Measurements from ENCODE around the gene RAB14.
"Not testable (repeated sequence)": the region's sequence is repeated elsewhere in the genome, so short reads cannot be mapped to it uniquely, and the experiment has no call there.

The RAB14 gene

DNA sequence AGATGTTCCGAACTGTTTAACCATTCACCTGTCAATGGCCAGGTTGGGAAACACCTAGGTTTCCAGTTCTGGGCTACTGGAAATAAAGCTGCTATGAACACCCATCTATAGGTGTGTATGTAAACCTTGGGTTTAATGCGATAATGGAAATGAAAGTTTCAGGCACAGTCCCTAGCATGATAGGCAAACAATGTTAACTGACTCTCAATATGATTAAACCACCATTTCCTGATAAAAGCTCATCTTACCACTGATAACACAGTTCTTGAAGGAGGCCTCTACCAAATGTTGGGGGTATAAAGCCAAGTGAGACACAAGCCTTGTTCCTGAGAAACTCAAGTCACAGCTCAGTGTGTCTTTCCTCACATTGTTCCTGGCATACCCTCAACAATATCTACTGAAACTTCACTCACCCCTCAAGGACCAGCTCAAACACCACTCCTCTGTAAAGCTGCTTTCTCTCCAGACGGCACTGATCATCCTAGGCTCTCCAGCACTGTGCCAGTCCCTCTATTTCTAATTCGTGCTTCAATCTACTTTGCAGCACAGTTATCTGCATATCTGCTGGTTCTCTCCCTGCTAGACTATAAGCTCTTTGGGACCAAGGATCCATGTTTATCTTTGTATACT lies 15.8 kb downstream of the RAB14 start:
- H3K4me1 ChIP-seq (ENCODE audit: control insufficient read depth, low read depth, low read length): no peaks in the 10 kb centered on the region
- peaks cover 27% of the 10 kb centered on the region for H3K36me3 ChIP-seq (ENCODE audit: control insufficient read depth, low read depth, low read length)
- H3K9ac ChIP-seq (ENCODE audit: low read length): no peak overlapping the region
- H3K4me3 ChIP-seq (ENCODE audit: low read length): no peak overlapping the region
- no peaks in the 10 kb centered on the region for H3K27me3 ChIP-seq (ENCODE audit: control insufficient read depth, insufficient read depth, low read length)
- H3K27ac ChIP-seq (ENCODE audit: low read length): no peak overlapping the region
- no peaks in the 10 kb centered on the region for H3K9me3 ChIP-seq (ENCODE audit: control insufficient read depth, low read depth, low read length)

- H3K9ac ChIP-seq (ENCODE audit: low read length): no peak overlapping the region
- H3K27me3 ChIP-seq (ENCODE audit: control insufficient read depth, insufficient read depth, low read length): no peaks in the 10 kb centered on the region
- no peaks in the 10 kb centered on the region for H3K9me3 ChIP-seq (ENCODE audit: control insufficient read depth, low read depth, low read length)
- no peaks in the 10 kb centered on the region for H3K4me1 ChIP-seq (ENCODE audit: control insufficient read depth, low read depth, low read length)
- no peak overlapping the region for H3K27ac ChIP-seq (ENCODE audit: low read length)
- H3K36me3 ChIP-seq (ENCODE audit: control insufficient read depth, low read depth, low read length): peaks cover 33% of the 10 kb centered on the region
- H3K4me3 ChIP-seq (ENCODE audit: low read length): no peak overlapping the region
These were observed 16.4 kb downstream of the RAB14 start for GRCh38 chr9:121185178-121185745.

GRCh38 chr9:121184463-121184862 lies 17.2 kb downstream of the RAB14 start:
- no peak overlapping the region for H3K27ac ChIP-seq (ENCODE audit: low read length)
- H3K4me1 ChIP-seq (ENCODE audit: control insufficient read depth, low read depth, low read length): no peaks in the 10 kb centered on the region
- no peaks in the 10 kb centered on the region for H3K9me3 ChIP-seq (ENCODE audit: control insufficient read depth, low read depth, low read length)
- no peak overlapping the region for H3K9ac ChIP-seq (ENCODE audit: low read length)
- peaks cover 38% of the 10 kb centered on the region for H3K36me3 ChIP-seq (ENCODE audit: control insufficient read depth, low read depth, low read length)
- no peak overlapping the region for H3K4me3 ChIP-seq (ENCODE audit: low read length)
- no peaks in the 10 kb centered on the region for H3K27me3 ChIP-seq (ENCODE audit: control insufficient read depth, insufficient read depth, low read length)

GRCh38 chr9:121183666-121184423 lies 17.8 kb downstream of the RAB14 start:
- no peaks in the 10 kb centered on the region for H3K27me3 ChIP-seq (ENCODE audit: control insufficient read depth, insufficient read depth, low read length)
- H3K4me3 ChIP-seq (ENCODE audit: low read length): no peak overlapping the region
- no peak overlapping the region for H3K9ac ChIP-seq (ENCODE audit: low read length)
- H3K4me1 ChIP-seq (ENCODE audit: control insufficient read depth, low read depth, low read length): no peaks in the 10 kb centered on the region
- H3K27ac ChIP-seq (ENCODE audit: low read length): no peak overlapping the region
- peaks cover 39% of the 10 kb centered on the region for H3K36me3 ChIP-seq (ENCODE audit: control insufficient read depth, low read depth, low read length)
- no peaks in the 10 kb centered on the region for H3K9me3 ChIP-seq (ENCODE audit: control insufficient read depth, low read depth, low read length)

- Histone ChIP-seq H3K4me3 (ENCODE audit: low read length) (no peak overlapping the region), H3K9ac (ENCODE audit: low read length) (no peak overlapping the region), H3K27ac (ENCODE audit: low read length) (no peak overlapping the region), H3K36me3 (ENCODE audit: control insufficient read depth, low read depth, low read length) (peaks cover 41% of the 10 kb centered on the region), H3K27me3 (ENCODE audit: control insufficient read depth, insufficient read depth, low read length) (no peaks in the 10 kb centered on the region), H3K9me3 (ENCODE audit: control insufficient read depth, low read depth, low read length) (no peaks in the 10 kb centered on the region), H3K4me1 (ENCODE audit: control insufficient read depth, low read depth, low read length) (no peaks in the 10 kb centered on the region)
These were observed 18.7 kb downstream of the RAB14 start for GRCh38 chr9:121182989-121183388.

DNA sequence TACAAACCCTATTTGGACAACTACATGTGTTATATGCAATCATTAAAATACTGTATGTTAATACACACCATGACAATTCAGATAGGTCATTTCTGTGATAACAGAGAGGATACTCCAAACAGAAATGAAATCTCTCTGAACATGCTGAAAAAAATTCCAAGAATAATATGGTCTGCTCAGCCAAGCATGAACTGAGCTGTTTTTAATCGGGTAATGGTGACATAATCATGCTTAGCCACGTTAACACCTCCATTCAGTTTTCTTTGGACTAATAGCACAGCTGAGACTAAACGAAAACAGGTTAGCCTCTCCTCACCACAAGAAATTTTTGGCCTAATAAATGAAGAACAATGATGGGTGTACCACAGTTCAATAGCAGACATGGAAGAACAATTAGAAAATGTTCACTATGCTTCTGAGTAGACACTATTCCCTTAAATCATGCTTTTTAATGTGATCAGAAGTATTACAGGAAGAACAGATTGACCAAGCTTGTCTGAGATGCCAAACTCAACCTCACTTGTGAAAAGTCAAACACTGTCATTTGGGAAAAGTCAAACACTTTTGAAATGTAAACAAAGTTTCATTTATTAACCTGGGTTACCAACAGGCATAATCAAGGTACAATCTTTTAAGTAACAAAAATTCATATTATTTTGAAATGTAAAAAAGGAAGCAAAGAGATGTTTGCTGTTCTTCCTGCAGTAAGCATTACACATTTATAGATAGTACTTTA lies 19.4 kb downstream of the RAB14 start:
- Histone ChIP-seq H3K4me3 (ENCODE audit: low read length) (no peak overlapping the region), H3K4me1 (ENCODE audit: control insufficient read depth, low read depth, low read length) (no peaks in the 10 kb centered on the region), H3K27ac (ENCODE audit: low read length) (no peak overlapping the region), H3K9ac (ENCODE audit: low read length) (no peak overlapping the region), H3K9me3 (ENCODE audit: control insufficient read depth, low read depth, low read length) (no peaks in the 10 kb centered on the region), H3K27me3 (ENCODE audit: control insufficient read depth, insufficient read depth, low read length) (no peaks in the 10 kb centered on the region), H3K36me3 (ENCODE audit: control insufficient read depth, low read depth, low read length) (peaks cover 41% of the 10 kb centered on the region)

DNA sequence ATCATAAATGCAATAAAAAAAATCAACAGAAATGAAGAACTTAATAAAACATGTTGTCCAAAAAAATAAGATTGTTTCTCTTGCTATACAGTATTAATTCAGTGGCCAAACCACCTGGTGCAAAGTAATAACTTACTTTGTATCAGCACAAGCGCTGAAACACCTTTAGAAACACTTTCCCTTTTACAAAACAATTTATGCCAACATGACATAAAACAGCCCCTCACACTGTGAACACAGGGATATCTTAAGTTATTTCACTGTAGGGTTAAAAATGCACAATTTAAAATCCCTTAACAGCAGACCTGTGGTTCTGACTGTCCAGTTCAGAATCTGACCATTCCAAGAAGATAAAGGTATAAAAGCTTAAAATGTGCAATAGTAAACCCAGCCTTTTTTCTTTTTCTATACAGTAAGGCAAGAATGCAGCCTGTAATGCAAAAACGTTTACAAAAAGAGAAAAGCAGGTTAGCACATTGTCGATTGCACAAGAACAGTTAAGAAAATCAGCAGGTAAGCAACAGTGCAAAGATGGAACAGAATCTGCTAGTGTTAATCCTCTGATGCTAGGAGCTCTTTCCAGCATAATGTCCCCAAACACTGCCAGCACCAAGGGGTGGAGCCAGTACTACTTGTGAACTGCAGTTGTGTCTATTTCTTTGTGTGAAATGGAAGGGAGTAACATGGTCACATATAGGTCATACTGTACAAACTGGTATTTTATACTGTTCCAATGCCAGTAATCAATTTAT lies 21.6 kb downstream of the RAB14 start:
- Histone ChIP-seq H3K27ac (ENCODE audit: low read length) (no peak overlapping the region), H3K36me3 (ENCODE audit: control insufficient read depth, low read depth, low read length) (peaks cover 30% of the 10 kb centered on the region), H3K27me3 (ENCODE audit: control insufficient read depth, insufficient read depth, low read length) (no peaks in the 10 kb centered on the region), H3K9me3 (ENCODE audit: control insufficient read depth, low read depth, low read length) (no peaks in the 10 kb centered on the region), H3K4me3 (ENCODE audit: low read length) (no peak overlapping the region), H3K4me1 (ENCODE audit: control insufficient read depth, low read depth, low read length) (no peaks in the 10 kb centered on the region), H3K9ac (ENCODE audit: low read length) (no peak overlapping the region)

GRCh38 chr9:121179373-121179721 lies 22.3 kb downstream of the RAB14 start:
- H3K36me3 ChIP-seq (ENCODE audit: control insufficient read depth, low read depth, low read length): peaks cover 30% of the 10 kb centered on the region
- H3K4me1 ChIP-seq (ENCODE audit: control insufficient read depth, low read depth, low read length); H3K27ac ChIP-seq (ENCODE audit: low read length): not testable (repeated sequence)

GRCh38 chr9:121178676-121179372 lies 22.8 kb downstream of the RAB14 start:
- H3K4me1 ChIP-seq (ENCODE audit: control insufficient read depth, low read depth, low read length): no peaks in the 10 kb centered on the region
- peaks cover 32% of the 10 kb centered on the region for H3K36me3 ChIP-seq (ENCODE audit: control insufficient read depth, low read depth, low read length)

More at GRCh38 chr9:121179373-121179721, 22.3 kb downstream of the RAB14 start:
- not testable (repeated sequence) for H3K27me3 ChIP-seq (ENCODE audit: control insufficient read depth, insufficient read depth, low read length); H3K4me3 ChIP-seq (ENCODE audit: low read length); H3K9ac ChIP-seq (ENCODE audit: low read length); H3K9me3 ChIP-seq (ENCODE audit: control insufficient read depth, low read depth, low read length)

GRCh38 chr9:121173501-121173900 lies 28.2 kb downstream of the RAB14 start:
- Histone ChIP-seq H3K9me3 (ENCODE audit: control insufficient read depth, low read depth, low read length) (no peaks in the 10 kb centered on the region), H3K27me3 (ENCODE audit: control insufficient read depth, insufficient read depth, low read length) (no peaks in the 10 kb centered on the region), H3K4me1 (ENCODE audit: control insufficient read depth, low read depth, low read length) (no peaks in the 10 kb centered on the region), H3K4me3 (ENCODE audit: low read length) (no peak overlapping the region), H3K9ac (ENCODE audit: low read length) (no peak overlapping the region), H3K27ac (ENCODE audit: low read length) (no peak overlapping the region), H3K36me3 (ENCODE audit: control insufficient read depth, low read depth, low read length) (peaks cover 11% of the 10 kb centered on the region)

More at GRCh38 chr9:121178676-121179372, 22.8 kb downstream of the RAB14 start:
- Histone ChIP-seq H3K9me3 (ENCODE audit: control insufficient read depth, low read depth, low read length) (no peaks in the 10 kb centered on the region), H3K4me3 (ENCODE audit: low read length) (no peak overlapping the region), H3K27me3 (ENCODE audit: control insufficient read depth, insufficient read depth, low read length) (no peaks in the 10 kb centered on the region), H3K9ac (ENCODE audit: low read length) (no peak overlapping the region), H3K27ac (ENCODE audit: low read length) (no peak overlapping the region)

Data from iPS-18a (cell line).